HG03175 (cell line): ENCODE measurements around the gene RNU2-1.
"Not testable (repeated sequence)": the region's sequence is repeated elsewhere in the genome, so short reads cannot be mapped to it uniquely, and the experiment has no call there.

ENCODE experiments used
- ATAC-seq: cut with Tn5 transposase; IDR thresholded peaks from one replicate; pipeline ENCODE4 v1.9.1; 2021; ENCODE audit warnings: mild to moderate bottlenecking, moderate library complexity; ENCODE audit not compliant: unreplicated experiment

RNU2-1 gene

DNA sequence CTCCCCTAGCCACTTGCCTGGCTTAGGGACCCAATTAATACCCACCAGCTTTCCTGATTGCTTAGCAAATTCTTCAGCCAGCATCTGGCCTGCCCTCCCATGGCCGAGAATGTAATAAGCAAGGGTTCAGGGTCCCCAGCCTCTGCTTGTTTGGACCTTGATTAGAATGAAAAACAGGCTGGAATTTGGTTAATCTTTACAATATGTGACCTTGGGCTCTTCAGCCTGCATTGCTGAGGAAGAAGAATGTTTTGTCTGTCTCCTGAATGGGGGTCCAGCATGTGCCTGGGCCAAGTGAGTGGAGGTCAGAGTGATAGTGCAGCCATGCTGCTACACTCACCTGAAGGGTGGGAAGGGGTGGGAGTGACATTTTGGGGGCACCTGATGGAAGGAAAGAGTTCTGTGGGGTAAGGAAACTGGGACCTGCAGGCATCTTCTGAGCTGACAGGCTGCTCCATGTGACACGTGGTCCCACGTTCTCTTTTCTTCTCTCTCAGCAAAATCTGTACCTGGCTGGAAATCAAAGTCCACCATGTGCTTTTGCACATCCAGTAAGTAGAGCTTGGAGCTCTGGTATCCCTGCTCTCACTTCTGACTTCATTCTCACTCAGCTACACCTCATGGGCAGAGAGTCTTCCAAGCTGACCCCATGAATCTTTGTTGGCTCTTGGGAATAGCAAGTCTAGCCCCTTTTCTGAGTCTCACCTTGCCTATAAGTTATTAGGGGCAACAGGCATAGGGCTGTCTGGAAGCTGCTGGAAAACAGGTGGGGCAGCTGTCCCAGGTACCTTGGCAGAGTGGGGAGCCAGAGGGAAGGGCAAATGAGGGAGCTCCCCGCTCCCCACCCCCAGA, 16.8 kb downstream of the RNU2-1 start:
- no peak for ATAC-seq

DNA sequence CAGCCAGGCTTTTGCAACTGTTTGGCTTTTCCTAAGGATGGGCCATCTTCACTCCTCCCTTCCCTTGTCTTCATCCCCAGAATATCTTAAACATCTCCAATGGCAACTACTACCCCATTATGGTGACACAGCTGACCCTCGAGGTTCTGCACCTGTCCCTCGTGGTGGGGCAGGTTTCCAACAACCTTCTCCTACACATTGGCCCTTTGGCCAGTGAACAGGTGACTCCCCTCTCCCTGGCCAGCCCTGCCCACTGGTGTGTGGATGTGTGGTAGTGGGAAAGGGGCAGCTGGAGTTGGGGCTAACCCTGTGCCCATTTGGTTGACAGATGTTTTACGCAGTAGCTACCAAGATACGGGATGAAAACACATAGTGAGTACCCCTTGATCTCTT, 17.4 kb downstream of the RNU2-1 start:
- ATAC-seq: no peak

DNA sequence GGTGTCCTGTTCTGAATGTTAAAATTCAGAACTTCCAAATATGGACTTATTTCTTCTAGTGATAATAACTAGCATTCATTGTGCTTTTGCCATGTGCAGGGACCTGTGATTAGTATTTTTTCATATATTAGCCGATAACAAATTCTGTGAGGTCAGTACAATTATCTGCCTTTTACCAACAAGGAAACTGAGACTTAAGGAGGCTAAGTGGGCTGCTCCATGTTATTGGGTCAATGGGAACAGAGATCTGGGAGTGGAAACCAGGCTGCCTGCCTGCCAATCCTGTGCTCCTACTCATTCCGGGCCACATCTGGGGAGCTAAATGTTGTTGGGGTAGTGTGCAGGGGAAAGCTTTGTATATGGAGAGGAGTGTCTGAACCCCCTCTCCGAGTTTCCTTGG, 18.4 kb downstream of the RNU2-1 start:
- ATAC-seq: no peak

DNA sequence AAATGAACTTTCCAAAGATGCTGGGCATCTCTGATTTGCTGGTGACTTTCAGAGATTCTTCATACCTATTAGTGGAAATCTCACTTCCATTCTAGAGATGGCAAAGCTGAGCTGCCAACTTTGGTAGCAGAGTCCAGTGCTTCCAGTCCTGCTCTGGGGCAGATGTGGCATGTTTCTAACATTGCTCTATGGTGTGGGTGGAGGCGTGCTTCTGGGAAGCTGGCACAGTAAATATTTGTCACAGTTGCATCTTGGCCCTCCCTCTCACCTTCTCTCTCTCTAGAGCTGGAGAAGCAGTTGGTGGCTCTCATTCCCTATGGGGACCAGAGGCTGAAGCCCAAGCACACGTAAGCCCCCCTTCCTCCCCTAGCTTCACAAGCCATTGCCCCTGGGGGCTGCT, 20.2 kb downstream of the RNU2-1 start:
- no peak for ATAC-seq

DNA sequence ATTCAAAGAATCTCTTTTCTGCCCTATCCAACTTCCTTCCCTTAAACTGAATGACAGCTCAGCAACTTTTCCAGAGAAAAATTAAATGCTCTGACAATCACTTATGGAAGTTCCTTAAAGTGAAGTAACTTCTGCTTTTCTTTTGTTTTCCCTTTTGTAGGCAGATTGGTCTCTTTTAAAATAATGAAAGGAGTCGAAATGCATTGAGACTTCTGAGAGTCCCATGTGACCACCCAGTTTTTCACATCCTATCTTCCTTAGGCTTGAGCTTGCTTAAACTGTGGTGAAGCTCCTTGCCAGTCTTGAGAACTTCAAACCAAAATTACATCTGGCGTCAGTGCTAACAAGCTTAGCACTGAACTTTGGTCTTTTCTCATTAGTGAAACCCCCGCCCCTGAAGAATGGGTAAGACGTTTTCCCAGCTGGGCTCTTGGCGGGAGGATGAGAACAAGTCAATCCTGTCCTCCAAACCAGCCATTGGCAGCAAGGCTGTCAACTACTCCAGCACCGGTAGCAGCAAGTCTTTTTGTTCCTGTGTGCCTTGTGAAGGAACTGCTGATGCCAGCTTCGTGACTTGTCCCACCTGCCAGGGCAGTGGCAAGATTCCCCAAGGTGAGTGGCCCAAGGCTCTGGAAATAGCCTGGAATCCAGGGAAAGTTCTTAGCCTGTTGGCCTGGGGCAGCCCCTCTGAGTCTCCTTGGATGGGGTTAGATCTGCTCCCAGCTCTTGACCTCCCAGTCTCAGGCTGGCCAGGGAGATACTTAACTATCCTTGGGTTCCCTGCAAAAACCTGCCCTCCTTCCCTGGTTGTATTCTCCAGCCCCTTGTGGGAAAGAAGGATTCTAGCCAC, 20.9 kb downstream of the RNU2-1 start:
- no peak for ATAC-seq

DNA sequence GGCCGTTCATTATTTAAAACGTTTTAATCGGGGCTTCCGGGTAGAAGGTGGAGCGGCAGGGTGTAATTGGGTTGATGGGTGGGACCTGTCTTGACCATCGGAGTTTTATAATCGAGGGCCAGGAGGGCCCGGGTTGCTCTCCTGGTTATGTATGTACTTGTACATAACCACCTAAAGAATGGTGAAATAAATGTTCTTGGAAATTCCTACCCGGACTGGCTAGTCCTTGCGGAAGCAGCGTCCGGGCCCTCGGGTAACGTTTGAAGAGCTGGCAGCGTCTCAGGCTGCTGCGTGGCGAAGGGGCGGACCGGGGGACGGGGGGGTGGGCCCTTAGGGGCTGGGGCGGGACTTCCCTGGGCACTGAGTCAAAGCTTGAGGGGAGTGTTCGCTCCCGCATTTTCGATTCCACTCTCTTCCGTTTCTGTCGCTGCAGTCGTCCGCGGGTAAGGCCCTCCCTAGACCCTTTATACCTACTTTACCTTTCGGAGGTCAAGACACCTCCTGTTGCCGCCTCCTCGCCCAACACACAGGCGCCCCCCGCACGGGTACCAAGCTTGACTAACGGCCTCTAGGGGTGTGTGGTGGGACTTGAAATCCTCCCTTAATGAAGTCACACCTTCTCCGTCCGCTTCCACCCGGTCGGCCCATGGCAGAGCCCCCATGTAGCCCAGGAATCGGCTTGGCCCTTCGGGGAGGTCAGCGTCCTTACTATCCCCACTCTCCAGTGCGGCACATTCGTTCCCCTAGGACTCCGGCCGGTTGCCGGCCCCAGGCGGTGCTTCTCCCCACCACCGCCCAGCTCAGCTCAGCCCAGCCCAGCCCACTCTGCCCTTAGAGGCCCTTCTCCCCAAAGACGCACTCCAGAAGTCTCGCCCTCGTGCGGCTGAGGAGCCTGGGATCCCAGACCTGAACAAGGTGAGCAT, 22.0 kb downstream of the RNU2-1 start, which contains the start of gene TMEM106A:
Gene TMEM106A (plus strand): TSS at position 396 of the 923 bp plus-strand sequence. CDS start 1,167 bp downstream, outside the sequence.
- peak; percentile 68 for ATAC-seq

DNA sequence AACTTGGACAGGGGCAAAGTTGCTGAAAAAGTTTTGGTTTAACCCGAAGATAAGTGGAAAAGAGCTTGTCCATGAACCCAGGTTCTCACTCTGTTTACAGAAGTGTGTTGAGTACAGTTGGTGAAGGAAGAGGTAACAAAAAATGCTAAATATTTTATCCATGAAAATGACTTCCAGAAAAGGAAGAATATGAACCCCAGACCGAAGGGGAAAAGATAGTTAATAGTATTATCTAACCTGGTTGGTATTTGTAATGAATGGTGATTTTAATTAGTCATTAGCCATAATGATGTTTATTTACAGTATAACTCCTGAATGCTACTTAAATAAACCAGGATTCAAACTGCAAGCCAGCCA, 22.7 kb downstream of the RNU2-1 start:
- ATAC-seq: no peak

DNA sequence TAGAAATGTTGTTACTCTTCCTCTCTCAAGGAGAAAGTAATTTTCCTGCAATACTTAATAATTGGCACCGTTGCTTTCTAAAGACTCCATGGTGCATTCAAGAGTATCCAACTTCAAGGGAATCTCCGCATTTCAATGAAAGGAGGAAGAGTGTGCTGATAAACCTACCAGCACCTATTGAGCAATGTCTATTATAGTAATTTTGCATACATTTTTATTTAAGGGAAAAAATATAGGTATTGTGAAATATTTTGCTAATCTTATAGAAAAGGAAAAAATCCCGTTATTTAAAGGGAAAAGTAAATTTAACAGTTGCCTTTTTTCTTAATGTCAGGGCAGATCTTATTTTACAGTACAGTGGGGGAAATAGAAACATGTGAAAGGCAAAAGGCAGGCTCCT, 23.2 kb downstream of the RNU2-1 start:
- no peak for ATAC-seq

DNA sequence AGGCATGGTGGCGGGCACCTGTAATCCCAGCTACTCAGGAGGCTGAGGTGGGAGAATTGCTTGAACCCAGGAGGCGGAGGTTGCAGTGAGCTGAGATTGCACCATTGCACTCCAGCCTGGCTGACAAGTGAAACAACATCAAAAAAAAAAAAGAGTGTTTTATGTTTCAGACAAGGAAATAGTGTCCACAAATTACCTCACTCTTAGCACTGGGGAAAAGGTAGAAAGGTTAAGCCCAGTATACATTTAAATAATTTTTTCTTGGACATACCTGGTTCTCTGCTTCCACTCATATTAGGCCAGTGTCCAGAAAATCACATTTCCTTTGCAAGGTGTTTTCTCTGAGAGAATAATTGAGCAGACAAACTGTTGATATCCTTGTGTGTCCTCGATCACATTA, 30.8 kb downstream of the RNU2-1 start:
- not testable (repeated sequence) for ATAC-seq

DNA sequence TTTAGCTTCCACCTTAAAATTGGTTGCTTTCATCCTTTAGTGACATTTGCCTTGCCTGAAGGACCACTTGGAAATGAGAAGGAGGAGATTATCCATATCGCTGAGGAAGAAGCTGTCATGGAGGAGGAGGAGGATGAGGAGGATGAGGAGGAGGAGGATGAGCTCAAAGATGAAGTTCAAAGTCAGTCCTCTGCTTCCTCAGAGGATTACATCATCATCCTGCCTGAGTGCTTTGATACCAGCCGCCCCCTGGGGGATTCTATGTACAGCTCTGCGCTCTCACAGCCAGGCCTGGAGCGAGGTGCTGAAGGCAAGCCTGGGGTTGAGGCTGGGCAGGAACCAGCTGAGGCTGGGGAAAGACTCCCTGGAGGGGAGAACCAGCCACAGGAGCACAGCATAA, 33.6 kb downstream of the RNU2-1 start:
- no peak for ATAC-seq

DNA sequence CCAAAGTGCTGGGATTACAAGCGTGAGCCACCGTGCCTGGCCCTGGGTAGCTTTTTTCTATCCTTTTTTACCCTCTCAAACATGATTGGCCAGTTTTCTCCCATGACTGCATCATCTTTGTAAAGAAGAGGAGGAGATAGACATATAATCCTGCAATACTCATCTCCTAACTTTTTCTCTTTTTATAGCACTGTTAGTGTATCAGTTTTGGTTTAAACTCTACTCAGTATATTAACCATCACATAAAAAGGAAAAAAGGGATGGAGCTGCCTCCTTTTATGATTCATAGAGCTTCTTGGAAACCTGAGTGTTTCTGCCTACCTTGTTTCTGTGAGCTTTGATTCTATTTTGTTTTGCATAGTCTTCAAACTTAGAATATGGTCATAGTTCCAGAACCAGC, 34.1 kb downstream of the RNU2-1 start:
- no peak for ATAC-seq

DNA sequence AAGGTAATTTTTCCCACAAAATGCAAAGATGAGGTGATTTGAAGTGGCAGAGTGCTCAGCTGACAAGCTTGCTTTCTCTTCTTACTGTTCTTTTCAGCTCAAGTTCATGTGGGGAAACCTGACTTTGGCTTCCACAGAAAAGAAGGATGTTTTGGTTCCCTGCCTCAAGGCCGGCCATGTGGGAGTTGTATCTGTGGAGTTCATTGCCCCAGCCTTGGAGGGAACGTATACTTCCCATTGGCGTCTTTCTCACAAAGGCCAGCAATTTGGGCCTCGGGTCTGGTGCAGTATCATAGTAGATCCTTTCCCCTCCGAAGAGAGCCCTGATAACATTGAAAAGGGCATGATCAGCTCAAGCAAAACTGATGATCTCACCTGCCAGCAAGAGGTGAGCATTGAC, 40.5 kb downstream of the RNU2-1 start:
- no peak for ATAC-seq

DNA sequence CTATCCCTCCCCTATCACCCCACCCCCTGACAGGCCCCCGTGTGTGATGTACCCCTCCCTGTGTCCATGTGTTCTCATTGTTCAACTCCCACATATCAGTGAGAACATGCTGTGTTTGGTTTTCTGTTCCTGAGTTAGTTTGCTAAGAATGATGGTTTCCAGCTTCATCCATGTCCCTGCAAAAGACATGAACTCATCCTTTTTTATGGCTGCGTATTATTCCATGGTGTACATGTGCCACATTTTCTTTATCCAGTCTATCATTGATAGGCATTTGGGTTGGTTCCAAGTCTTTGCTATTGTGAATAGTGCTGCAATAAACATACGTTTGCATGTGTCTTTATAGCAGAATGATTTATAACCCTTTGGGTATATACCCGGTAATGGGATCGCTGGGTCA, 47.1 kb downstream of the RNU2-1 start:
- ATAC-seq: not testable (repeated sequence)

DNA sequence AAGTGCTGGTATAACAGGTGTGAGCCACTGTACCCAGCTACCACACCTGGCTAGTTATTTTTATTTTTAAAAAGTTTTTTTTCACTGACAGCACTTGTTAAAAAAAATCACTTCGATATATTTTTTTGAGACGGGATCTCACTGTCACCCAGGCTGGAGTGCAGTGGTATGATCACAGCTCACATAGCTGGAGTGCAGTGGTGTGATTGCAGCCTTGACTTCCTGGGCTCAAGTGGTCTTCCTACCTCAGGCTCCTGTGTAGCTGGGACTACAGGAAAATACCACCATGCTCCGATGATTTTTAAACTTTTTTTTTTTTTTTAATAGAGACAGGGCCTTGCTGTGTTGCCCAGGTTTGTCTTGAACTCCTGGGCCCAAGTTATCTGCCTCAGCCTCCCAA, 49.9 kb downstream of the RNU2-1 start:
- no peak for ATAC-seq
